GM19043 (cell line): ENCODE data around the gene PSMD7.

ENCODE experiments used
- ATAC-seq: cut with Tn5 transposase; IDR thresholded peaks from one replicate; pipeline ENCODE4 v1.9.1; 2021; ENCODE audit warnings: low read depth; ENCODE audit not compliant: unreplicated experiment

PSMD7 gene

DNA sequence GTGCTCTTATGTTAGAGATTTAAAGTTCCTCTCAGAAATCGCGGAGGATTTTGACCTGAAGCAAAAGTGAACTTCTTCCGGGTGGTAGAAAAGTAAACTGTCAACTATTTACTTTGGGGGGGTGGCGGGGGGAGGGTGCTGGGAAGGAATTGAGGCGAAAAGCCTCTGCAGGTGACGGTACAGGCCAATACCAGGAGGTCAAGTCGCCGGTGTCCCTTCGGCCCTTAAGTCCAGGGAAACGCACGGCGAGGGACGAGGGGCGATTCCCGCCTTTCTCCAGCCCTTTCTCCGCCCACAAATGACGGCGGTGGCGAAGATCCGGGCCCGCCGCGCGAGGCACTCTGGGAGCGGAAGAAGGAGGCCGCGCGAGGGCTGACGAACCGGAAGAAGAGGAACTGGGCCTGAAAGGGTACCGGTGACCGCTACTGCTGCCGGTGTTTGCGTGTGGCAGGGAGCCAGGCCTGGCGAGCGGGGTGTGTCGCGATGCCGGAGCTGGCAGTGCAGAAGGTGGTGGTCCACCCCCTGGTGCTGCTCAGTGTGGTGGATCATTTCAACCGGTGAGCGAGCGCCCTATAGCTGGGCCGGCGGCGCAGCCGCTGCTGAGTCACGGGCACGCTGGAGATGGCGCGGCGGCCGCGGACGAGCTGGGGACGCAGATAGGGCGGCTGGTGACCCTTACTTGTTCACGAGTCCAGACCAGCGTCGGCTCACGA is at the start of gene PSMD7:
TSS of gene PSMD7 (plus strand) at position 383 of the 713 bp plus-strand sequence. CDS start at position 484, 101 bp downstream.
- ATAC-seq = peak; percentile 93

DNA sequence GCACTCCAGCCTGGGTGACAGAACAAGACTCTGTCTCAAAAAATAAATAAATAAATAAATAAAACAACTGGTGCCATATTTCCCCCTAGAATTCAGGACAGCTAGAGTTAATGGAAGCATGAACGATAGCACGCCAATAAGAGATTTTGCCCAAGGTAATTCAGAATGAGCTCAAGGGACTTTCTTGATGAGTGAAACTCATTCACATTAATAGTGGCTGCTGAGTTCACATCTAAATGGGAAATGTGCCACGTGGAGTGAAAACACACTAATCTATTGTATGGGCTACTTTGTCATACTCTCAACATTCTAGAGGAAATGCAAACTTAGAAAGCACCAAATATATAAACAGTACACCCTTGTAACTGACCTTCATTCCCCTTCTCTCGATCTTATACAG is 47.4 kb upstream of the PSMD7 start:
- no peak for ATAC-seq

DNA sequence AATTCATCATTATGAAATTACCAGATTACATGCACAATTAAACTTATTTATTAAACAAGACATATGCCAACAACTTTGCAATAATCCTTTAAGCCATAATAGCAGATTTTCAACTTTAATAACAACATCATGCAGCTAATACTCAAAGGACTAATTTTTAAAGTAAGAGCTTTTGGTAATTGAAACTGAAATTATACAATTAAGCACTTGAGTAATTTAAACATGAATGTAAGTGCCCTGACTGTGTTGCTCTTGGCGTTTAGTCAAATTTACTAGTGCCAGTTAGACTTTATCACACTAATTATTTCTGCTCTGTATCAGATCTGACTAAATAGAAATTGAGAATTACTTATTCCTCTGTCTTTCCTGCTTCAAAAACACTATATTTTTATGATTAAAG is 46.8 kb upstream of the PSMD7 start:
- ATAC-seq = no peak

DNA sequence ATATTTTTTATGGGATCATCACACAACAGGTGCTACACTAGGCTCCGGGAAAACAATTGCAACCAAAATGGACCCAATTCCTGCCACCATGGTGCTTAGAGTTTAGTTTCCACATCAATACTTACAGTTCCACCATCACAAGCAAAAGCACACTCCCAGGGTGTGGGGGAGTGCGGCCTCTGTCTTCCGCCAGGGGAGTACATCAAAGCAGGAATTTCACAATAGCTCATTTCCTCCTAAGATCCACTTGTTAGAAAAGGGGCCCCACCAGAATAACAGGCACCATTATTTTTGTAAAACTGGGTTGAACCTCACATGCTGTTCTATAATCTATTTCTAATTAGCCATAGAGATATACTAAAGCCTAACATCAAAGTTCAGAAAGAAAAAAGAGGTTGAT is 44.3 kb upstream of the PSMD7 start:
- no peak for ATAC-seq

DNA sequence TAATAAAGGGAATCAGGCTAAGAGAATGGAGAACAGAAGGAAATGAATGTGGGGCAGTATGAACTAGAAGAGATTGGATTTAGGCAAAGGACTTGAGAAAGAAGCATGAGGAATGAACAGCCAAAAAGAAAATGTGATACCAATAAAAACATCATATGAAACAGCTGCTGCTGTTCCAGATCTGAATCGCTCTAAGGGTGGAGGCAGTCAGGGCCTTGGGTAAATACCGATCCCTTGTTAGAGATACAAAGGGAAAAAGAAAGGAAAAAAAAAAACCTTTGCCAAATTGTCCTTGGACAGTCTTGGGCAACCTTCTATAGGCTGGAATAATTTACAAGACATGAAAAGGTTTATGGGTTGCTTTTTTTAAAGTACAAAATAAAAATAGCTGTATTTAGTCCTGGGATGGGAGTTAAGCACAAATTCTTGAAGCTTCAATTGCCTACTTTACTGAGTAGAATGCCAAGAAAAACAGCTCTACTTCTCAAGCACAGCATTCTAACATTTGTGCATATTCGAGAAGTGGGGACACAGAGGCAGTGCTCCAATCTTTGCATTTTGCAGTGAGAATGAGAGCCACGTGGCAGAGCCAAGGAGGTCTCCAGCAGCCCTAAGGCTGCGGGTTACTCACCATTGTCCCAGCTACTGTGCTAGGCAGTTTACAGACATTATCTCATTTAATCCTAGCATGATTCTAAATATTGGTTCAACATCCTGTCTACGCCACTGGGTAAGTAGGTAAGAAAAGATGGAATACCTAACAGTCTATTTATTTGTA is 43.3 kb upstream of the PSMD7 start:
- ATAC-seq = no peak

DNA sequence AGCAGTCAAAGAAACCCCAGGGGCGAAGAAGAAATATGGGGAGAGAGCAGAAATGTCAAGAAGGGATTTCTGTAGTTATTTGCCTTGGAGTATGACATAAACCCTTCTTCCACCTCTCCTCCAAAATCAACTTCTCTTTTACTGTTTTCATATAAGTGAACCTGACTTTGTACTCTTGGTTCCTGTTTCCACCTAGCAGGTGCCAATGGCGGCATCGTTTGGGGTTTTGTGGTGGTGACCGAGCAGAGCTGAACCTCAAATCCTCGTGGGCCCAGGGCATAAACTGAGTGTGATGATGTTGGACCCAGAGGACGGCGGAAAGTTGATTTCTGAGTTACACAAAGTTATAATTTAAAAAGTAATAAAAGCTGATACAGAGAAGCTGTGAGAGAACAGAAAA is 39.6 kb upstream of the PSMD7 start:
- no peak for ATAC-seq

DNA sequence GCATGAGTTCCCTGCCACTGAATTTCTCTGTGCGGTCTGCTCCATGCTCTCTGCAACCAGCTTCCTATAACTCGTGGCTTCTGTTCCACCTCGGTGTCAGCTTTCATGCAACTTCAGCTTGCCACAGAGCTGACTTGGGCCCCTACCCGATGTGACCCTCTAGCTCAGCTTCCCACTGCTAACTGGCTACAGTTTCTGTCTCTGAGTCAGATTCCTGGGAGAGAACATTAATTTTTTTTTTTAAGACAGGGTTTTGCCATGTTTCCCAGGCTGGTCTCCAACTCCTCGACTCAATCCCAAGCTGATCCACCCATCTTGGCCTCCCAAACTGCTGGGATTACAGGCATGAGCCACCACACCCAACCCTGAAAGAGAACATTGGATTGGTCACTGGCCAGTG is 35.5 kb upstream of the PSMD7 start:
- no peak for ATAC-seq

DNA sequence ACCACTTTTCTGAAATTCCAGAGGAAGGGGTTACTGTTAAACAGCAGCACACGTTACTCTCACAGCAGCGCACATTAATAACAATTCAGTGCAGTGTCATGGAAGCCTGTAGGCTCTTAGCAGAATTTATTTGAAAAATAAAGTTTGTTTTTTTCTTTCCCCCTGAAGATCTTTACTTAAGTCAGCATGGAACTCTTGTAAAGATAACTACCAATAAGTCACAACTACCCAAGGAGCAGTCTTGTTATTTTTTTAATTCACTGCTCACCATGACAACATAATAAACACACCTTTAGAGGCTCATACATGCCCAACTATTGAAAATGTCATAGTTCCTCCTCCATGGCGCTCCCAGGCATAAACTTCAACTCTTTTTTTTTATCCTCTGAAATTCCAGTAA is 31.8 kb upstream of the PSMD7 start:
- no peak for ATAC-seq

DNA sequence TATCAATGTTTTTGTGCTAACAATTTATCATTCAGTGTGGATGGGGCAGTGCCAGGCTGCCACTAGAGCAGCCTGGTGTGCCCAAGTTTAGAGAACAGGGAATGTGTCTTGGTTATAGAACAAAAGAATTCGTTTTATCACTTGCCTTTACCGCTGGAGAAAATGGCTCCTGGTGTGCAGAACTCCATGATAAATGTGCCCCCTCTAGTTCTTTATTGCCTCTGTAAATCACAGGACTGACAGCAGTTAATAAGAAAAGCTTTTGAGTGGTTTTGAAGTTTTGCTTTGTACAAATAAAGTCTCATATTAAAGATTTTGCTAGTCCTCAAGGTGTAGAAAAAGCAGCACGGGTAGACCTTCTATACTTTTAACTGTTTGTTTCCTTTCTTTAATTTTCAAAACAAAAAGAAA is 28.2 kb upstream of the PSMD7 start:
- ATAC-seq = no peak

DNA sequence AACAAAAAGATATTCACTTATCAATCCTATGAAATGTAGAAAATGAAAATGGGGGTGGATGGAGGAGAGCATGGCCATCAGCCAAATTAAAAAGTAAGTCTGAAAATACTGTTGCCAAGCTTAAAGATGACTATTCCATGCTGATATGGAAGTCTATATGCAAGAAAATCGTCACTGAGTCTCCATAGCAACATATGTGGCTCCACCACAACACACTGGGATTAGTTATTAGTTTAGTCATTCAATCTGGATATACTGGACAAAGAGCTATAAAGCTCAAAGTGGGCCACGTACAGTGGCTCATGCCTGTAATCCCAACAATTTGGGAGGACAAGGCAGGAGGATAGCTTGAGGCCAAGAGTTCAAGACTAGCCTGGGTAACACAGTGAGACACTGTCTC is 24.7 kb upstream of the PSMD7 start:
- no peak for ATAC-seq

DNA sequence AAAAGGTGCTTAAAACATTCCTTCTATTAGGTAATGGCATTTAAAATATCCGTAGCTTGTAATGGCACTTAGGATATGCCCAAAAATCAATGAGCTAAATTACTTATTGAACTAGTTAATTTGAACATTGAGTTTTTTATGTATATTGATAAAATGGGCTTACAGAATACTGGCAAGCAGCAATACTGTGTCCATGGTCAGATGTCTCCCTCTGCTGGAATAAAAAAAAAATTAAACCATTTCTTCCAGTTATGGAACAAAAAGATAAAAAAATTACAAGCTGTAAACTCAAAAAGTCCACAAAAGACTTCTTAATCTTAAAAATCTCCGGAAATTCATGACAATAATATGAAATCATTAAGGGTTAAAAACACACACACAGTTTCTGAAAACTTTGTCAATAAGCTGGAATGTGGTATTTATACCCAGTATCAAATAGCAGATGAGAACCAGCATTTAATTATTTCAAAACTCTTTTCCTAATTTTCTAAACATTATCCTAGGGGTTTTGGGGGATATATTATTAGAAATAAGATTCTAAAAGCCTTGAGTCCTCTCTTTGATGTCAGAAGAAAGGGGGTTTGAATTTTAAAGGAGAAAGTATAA is 21.5 kb upstream of the PSMD7 start:
- ATAC-seq = no peak

DNA sequence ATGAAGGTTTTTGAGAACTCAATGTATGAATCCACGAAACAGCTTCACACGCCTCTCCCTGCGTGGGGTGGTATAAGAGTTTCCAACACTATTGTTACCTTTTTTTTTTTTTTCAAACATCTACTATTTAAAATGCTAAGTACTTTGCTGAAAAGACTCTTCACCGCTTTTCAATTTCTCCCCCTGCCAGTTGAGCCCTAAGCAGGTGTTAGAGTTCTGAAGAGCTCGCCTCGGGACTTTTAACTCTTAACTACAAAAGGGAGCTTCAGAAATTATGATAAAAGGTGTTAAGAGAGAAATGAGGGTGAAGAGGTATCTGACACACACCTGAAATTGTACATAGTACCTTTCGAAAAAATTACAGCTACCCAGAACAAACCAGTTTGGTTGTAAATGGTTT is 20.9 kb upstream of the PSMD7 start:
- ATAC-seq = no peak

DNA sequence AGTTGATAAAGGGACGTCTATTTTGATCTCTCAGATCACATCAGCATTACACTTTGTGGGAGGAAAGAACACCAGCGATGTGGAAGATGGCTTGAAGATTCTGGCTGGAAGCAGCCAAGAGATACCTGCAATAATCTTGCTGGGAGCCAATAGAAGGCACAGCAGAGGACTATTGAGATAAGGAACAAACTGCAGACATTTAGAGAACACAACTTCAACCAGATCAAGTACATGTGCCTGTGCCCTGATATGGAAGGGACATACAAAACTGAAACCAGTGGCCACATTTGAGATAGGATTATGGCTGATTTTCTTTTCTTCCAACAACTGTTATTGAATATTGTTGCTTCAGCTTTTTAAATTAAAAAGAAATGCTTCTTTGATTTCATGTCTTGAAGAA is 18.6 kb upstream of the PSMD7 start:
- no peak for ATAC-seq

DNA sequence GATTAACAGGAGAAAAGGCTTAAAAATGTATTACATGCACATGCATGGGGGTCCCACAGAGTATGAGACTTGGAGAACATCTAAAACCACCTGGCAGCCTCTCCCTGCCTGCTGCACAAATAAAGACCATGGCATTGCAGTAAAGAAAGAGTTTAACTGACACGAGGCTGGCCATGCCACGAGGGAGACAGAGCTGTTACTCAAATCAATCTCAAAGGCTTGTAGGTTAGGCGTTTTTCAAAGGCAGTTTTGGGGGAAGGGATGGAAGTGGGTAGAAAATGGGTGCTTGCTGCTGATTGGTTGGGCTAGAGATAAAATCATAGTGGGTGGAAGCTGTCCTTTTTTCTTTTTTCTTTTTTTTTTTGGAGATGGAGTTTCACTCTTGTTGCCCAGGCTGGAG is 17.3 kb upstream of the PSMD7 start:
- ATAC-seq = no peak

DNA sequence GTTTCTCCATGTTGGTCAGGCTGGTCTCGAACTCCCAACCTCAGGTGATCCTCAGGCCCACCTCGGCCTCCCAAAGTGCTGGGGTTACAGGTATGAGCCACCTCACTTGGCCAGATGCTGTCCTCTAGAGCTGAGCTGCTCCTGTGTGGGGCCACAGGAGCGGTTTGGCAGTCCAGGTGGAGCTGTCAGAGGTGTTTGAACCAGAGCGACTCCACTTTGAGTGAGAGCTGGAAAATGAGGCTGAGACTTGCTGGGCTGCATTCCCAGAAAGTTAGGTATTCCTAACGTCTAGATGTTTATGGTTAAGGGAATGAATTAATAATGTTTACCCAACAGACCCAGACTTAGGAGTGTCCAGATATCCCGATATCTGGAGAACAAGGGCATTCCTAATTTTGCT is 16.8 kb upstream of the PSMD7 start:
- ATAC-seq = no peak

DNA sequence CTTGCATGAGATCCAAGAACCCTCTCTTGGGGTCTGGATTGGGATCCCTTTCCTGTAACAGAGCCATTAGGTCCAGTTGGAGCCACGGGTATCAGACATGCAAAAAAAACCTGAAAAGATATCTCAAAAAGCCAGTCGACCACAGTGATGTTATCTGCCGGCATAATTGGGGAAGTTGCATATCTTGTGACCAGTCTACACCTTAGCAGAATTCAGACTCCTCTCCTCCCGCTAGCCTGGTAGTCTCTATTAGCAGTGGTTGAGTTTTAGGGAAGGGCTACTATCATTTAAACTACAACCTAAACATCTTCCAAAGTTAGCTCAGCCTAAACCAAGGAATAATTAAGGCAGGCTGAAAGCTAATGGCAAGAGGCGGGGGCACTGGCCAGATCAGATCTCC is 16.2 kb upstream of the PSMD7 start:
- no peak for ATAC-seq

DNA sequence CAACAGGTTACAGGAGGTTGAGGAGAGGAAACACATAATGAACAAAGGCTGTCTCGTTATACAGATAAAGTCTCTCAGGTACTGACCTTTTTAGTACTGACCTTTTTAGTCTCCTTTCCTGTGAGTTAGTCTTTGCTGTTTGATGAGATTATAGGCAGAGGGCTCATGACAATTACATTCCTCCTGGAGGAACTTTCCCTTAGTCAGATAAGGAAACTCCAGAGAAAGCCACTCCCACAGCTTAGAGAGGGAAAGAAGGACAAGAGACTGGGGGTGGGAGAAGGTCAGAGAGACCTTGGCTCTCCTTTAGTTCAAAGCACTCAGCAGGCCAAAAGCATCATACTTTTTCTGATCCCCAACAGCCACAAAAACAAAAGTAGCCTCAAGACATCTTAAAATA is 15.3 kb upstream of the PSMD7 start:
- ATAC-seq = no peak

DNA sequence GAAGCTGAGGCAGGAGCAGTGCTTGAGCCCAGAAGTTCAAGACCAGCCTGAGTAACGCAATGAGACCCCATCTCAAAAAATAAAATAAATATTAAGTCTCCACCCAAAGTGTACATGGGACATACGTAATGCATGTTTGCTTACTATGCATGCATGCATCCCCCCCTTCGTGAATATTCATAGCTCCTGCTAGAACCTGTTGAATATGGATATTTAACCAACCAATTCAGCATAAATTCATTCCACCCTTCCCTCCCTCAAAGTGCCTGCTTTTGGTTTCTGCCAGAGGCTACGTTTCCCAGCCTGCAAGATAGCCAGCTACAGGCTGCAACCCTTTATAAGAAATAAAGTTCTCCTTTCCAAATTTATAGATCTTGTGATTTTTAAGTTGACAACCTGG is 12.9 kb upstream of the PSMD7 start:
- no peak for ATAC-seq

DNA sequence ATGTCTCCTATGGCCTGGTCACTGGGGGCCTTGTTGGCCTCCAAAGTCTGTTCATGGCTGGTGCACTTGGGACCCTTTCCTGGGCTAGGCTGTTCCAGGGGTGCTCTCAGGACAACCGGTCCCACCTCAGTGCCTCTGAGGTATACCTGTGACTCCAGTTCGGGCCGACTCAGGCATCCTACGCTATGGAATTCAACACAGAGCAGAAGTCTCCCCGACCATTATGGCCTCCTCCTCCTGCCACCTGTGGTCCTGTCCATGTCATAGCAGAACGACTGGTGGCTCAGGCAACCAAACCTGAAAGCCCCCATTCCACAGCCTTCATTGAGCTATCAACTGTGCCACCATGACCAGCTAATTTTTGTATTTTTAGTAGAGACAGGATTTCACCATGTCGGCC is 8.5 kb upstream of the PSMD7 start:
- ATAC-seq = no peak

DNA sequence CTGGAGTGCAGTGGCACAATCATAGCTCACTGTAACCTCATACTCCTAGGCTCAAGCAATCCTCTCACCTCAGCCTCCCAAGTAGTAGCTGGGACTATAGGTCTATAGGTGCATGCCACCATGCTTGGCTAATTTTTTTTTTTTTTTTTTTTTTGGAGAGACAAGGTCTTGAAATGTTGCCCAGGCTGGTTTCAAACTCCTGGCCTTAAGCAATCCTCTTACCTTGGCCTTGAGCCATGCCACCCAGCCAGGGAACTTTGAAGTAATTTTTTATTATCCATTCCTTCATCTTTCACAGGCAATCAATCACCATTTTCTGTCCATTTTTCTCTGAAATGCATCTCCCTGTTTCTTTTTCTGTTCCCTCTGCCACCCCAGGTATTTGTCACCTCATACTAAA is 6.3 kb upstream of the PSMD7 start:
- ATAC-seq = no peak

DNA sequence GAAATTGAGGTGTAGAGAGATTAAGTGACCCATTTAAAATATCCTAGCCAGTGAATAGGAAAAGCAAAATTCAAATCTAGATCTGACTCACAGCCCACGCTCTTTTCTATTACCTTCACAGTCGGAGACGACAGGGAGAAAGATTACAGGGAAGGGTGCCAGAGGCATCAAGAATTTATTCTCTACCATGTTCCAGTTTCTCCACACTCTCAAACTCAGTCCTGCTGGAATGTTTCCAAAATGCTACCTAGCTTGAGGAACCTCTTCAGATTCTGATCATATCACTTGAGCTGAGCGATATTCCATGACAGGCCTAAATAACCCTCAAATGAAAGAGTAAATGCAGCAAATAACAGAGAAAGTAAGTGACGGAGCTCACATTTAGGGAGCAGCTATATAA is 5.4 kb upstream of the PSMD7 start:
- ATAC-seq = no peak
